ENCODE measurements around the gene NLK.

GRCh38 chr17:28219771-28220170, 177.3 kb downstream of the NLK start:
- no peak for TF ChIP-seq ZNF384 (IDR thresholded peaks at IDR 0.05)
- TF ChIP-seq SP1 (IDR thresholded peaks at IDR 0.05) = no peak
- no peak for TF ChIP-seq TARDBP (IDR thresholded peaks at IDR 0.05)
- TF ChIP-seq BHLHE40 (IDR thresholded peaks at IDR 0.05; ENCODE audit: borderline replicate concordance) = no peak
- no peak for TF ChIP-seq FOXM1 (IDR thresholded peaks at IDR 0.05; ENCODE audit: borderline replicate concordance)
- TF ChIP-seq FOXK2 (IDR thresholded peaks at IDR 0.05) = no peak
- TF ChIP-seq ARNT (IDR thresholded peaks at IDR 0.05) = no peak

Measured in HEK293T (cell line).